ENCODE measurements around the gene DCT.
"Not testable (repeated sequence)": the region's sequence is repeated elsewhere in the genome, so short reads cannot be mapped to it uniquely, and the experiment has no call there.

The DCT gene

GRCh38 chr13:94479616-94480015 is at the start of gene DCT:
Gene DCT (minus strand): TSS chr13:94479682. CDS start chr13:94479255, 427 bp downstream.
- H3K36me3 Mint-ChIP-seq (ENCODE audit: insufficient read depth): no peaks in the 10 kb centered on the region
- no peak within 1 kb of the TSS for H3K4me3 Mint-ChIP-seq
- no peak for DNase-seq (ENCODE audit: low spot score in 2 of 2)
- ATAC-seq (replicated peaks; ENCODE audit: extremely low read depth, poor library complexity, severe bottlenecking): no peak
- H3K27me3 Mint-ChIP-seq: peaks cover 37% of the 10 kb centered on the region
- no peaks in the 10 kb centered on the region for H3K9me3 Mint-ChIP-seq
- H3K4me1 Mint-ChIP-seq: no peaks in the 10 kb centered on the region
- H3K27ac Mint-ChIP-seq (ENCODE audit: low read depth): no peak within 1 kb of the TSS

GRCh38 chr13:94526956-94527355 is 47.5 kb upstream of the DCT start:
- H3K4me1 Mint-ChIP-seq; DNase-seq (ENCODE audit: low spot score in 2 of 2); H3K36me3 Mint-ChIP-seq (ENCODE audit: insufficient read depth); ATAC-seq (replicated peaks; ENCODE audit: extremely low read depth, poor library complexity, severe bottlenecking); H3K4me3 Mint-ChIP-seq; H3K27ac Mint-ChIP-seq (ENCODE audit: low read depth); H3K9me3 Mint-ChIP-seq: not testable (repeated sequence)
- peaks cover 48% of the 10 kb centered on the region for H3K27me3 Mint-ChIP-seq

- Mint-ChIP-seq H3K27me3 (peaks cover 36% of the 10 kb centered on the region), H3K4me3 (no peak overlapping the region), H3K9me3 (peaks cover 9% of the 10 kb centered on the region), H3K27ac (ENCODE audit: low read depth) (no peak overlapping the region), H3K36me3 (ENCODE audit: insufficient read depth) (no peaks in the 10 kb centered on the region), H3K4me1 (no peaks in the 10 kb centered on the region)
- ATAC-seq (replicated peaks; ENCODE audit: extremely low read depth, poor library complexity, severe bottlenecking): no peak
- DNase-seq (ENCODE audit: low spot score in 2 of 2): no peak
Measured at GRCh38 chr13:94525781-94526180, 46.3 kb upstream of the DCT start.

GRCh38 chr13:94524407-94524806 is 44.9 kb upstream of the DCT start:
- ATAC-seq (replicated peaks; ENCODE audit: extremely low read depth, poor library complexity, severe bottlenecking): no peak
- no peak overlapping the region for H3K4me3 Mint-ChIP-seq
- H3K27me3 Mint-ChIP-seq: peaks cover 22% of the 10 kb centered on the region

GRCh38 chr13:94520001-94520400 is 40.5 kb upstream of the DCT start:
- no peak overlapping the region for H3K27ac Mint-ChIP-seq (ENCODE audit: low read depth)
- H3K27me3 Mint-ChIP-seq: peaks cover 8% of the 10 kb centered on the region
- no peak for DNase-seq (ENCODE audit: low spot score in 2 of 2)
- no peaks in the 10 kb centered on the region for H3K9me3 Mint-ChIP-seq
- H3K4me3 Mint-ChIP-seq: no peak overlapping the region
- no peaks in the 10 kb centered on the region for H3K4me1 Mint-ChIP-seq
- no peaks in the 10 kb centered on the region for H3K36me3 Mint-ChIP-seq (ENCODE audit: insufficient read depth)
- no peak for ATAC-seq (replicated peaks; ENCODE audit: extremely low read depth, poor library complexity, severe bottlenecking)

More at GRCh38 chr13:94524407-94524806, 44.9 kb upstream of the DCT start:
- Mint-ChIP-seq H3K36me3 (ENCODE audit: insufficient read depth) (no peaks in the 10 kb centered on the region), H3K4me1 (no peaks in the 10 kb centered on the region), H3K27ac (ENCODE audit: low read depth) (no peak overlapping the region), H3K9me3 (peaks cover 8% of the 10 kb centered on the region)
- no peak for DNase-seq (ENCODE audit: low spot score in 2 of 2)

GRCh38 chr13:94516456-94516855 is 37.0 kb upstream of the DCT start:
- H3K27ac Mint-ChIP-seq (ENCODE audit: low read depth): no peak overlapping the region
- H3K36me3 Mint-ChIP-seq (ENCODE audit: insufficient read depth): peaks cover 1% of the 10 kb centered on the region
- DNase-seq (ENCODE audit: low spot score in 2 of 2): no peak
- peaks cover 23% of the 10 kb centered on the region for H3K27me3 Mint-ChIP-seq
- H3K4me1 Mint-ChIP-seq: no peaks in the 10 kb centered on the region
- no peaks in the 10 kb centered on the region for H3K9me3 Mint-ChIP-seq
- no peak for ATAC-seq (replicated peaks; ENCODE audit: extremely low read depth, poor library complexity, severe bottlenecking)
- no peak overlapping the region for H3K4me3 Mint-ChIP-seq

GRCh38 chr13:94515911-94516310 is 36.4 kb upstream of the DCT start:
- H3K4me1 Mint-ChIP-seq: no peaks in the 10 kb centered on the region
- peaks cover 1% of the 10 kb centered on the region for H3K36me3 Mint-ChIP-seq (ENCODE audit: insufficient read depth)
- no peak overlapping the region for H3K27ac Mint-ChIP-seq (ENCODE audit: low read depth)
- no peaks in the 10 kb centered on the region for H3K9me3 Mint-ChIP-seq
- ATAC-seq (replicated peaks; ENCODE audit: extremely low read depth, poor library complexity, severe bottlenecking) (no peak), DNase-seq (ENCODE audit: low spot score in 2 of 2) (no peak)
- H3K27me3 Mint-ChIP-seq: peaks cover 29% of the 10 kb centered on the region
- H3K4me3 Mint-ChIP-seq: no peak overlapping the region

GRCh38 chr13:94515374-94515773 is 35.9 kb upstream of the DCT start:
- H3K4me1 Mint-ChIP-seq: no peaks in the 10 kb centered on the region
- ATAC-seq (replicated peaks; ENCODE audit: extremely low read depth, poor library complexity, severe bottlenecking): no peak
- H3K27ac Mint-ChIP-seq (ENCODE audit: low read depth): no peak overlapping the region
- no peak for DNase-seq (ENCODE audit: low spot score in 2 of 2)
- no peak overlapping the region for H3K4me3 Mint-ChIP-seq
- H3K9me3 Mint-ChIP-seq: no peaks in the 10 kb centered on the region
- H3K36me3 Mint-ChIP-seq (ENCODE audit: insufficient read depth): peaks cover 1% of the 10 kb centered on the region
- peaks cover 34% of the 10 kb centered on the region for H3K27me3 Mint-ChIP-seq

- no peaks in the 10 kb centered on the region for H3K9me3 Mint-ChIP-seq
- peaks cover 52% of the 10 kb centered on the region for H3K27me3 Mint-ChIP-seq
- DNase-seq (ENCODE audit: low spot score in 2 of 2) (no peak), ATAC-seq (replicated peaks; ENCODE audit: extremely low read depth, poor library complexity, severe bottlenecking) (no peak)
- no peak overlapping the region for H3K4me3 Mint-ChIP-seq
- no peaks in the 10 kb centered on the region for H3K4me1 Mint-ChIP-seq
- H3K36me3 Mint-ChIP-seq (ENCODE audit: insufficient read depth): peaks cover 1% of the 10 kb centered on the region
- H3K27ac Mint-ChIP-seq (ENCODE audit: low read depth): no peak overlapping the region
Measured at GRCh38 chr13:94513026-94513425, 33.5 kb upstream of the DCT start.

GRCh38 chr13:94505730-94506129 is 26.2 kb upstream of the DCT start:
- H3K4me1 Mint-ChIP-seq: no peaks in the 10 kb centered on the region
- no peak overlapping the region for H3K4me3 Mint-ChIP-seq
- ATAC-seq (replicated peaks; ENCODE audit: extremely low read depth, poor library complexity, severe bottlenecking) (no peak), DNase-seq (ENCODE audit: low spot score in 2 of 2) (no peak)
- H3K27ac Mint-ChIP-seq (ENCODE audit: low read depth): no peak overlapping the region
- no peaks in the 10 kb centered on the region for H3K36me3 Mint-ChIP-seq (ENCODE audit: insufficient read depth)
- H3K9me3 Mint-ChIP-seq: no peaks in the 10 kb centered on the region
- H3K27me3 Mint-ChIP-seq: peaks cover 51% of the 10 kb centered on the region

- DNase-seq (ENCODE audit: low spot score in 2 of 2) (no peak), ATAC-seq (replicated peaks; ENCODE audit: extremely low read depth, poor library complexity, severe bottlenecking) (no peak)
- peaks cover 37% of the 10 kb centered on the region for H3K27me3 Mint-ChIP-seq
- H3K4me3 Mint-ChIP-seq: no peak overlapping the region
- no peaks in the 10 kb centered on the region for H3K9me3 Mint-ChIP-seq
- no peaks in the 10 kb centered on the region for H3K36me3 Mint-ChIP-seq (ENCODE audit: insufficient read depth)
- H3K4me1 Mint-ChIP-seq: no peaks in the 10 kb centered on the region
- H3K27ac Mint-ChIP-seq (ENCODE audit: low read depth): no peak overlapping the region
Measured at GRCh38 chr13:94503851-94504250, 24.4 kb upstream of the DCT start.

- H3K4me3 Mint-ChIP-seq; H3K9me3 Mint-ChIP-seq; ATAC-seq (replicated peaks; ENCODE audit: extremely low read depth, poor library complexity, severe bottlenecking); H3K4me1 Mint-ChIP-seq; H3K36me3 Mint-ChIP-seq (ENCODE audit: insufficient read depth); H3K27ac Mint-ChIP-seq (ENCODE audit: low read depth); DNase-seq (ENCODE audit: low spot score in 2 of 2): not testable (repeated sequence)
- peaks cover 26% of the 10 kb centered on the region for H3K27me3 Mint-ChIP-seq
Measured at GRCh38 chr13:94498831-94499230, 19.3 kb upstream of the DCT start.

- Mint-ChIP-seq H3K36me3 (ENCODE audit: insufficient read depth) (no peaks in the 10 kb centered on the region), H3K4me3 (no peak overlapping the region), H3K27ac (ENCODE audit: low read depth) (no peak overlapping the region), H3K27me3 (no peaks in the 10 kb centered on the region), H3K4me1 (no peaks in the 10 kb centered on the region), H3K9me3 (no peaks in the 10 kb centered on the region)
- DNase-seq (ENCODE audit: low spot score in 2 of 2) (no peak), ATAC-seq (replicated peaks; ENCODE audit: extremely low read depth, poor library complexity, severe bottlenecking) (no peak)
Measured at GRCh38 chr13:94495806-94496205, 16.3 kb upstream of the DCT start.

- H3K9me3 Mint-ChIP-seq: no peaks in the 10 kb centered on the region
- H3K27me3 Mint-ChIP-seq: no peaks in the 10 kb centered on the region
- ATAC-seq (replicated peaks; ENCODE audit: extremely low read depth, poor library complexity, severe bottlenecking) (no peak), DNase-seq (ENCODE audit: low spot score in 2 of 2) (no peak)
- H3K4me1 Mint-ChIP-seq: no peaks in the 10 kb centered on the region
- no peak overlapping the region for H3K4me3 Mint-ChIP-seq
- no peak overlapping the region for H3K27ac Mint-ChIP-seq (ENCODE audit: low read depth)
- no peaks in the 10 kb centered on the region for H3K36me3 Mint-ChIP-seq (ENCODE audit: insufficient read depth)
Measured at GRCh38 chr13:94494026-94494425, 14.5 kb upstream of the DCT start.

All from central memory CD8-positive, alpha-beta T cell (primary cell).